ENCODE results near the gene PRTFDC1. TPM values are rescaled to one million over a fixed set of nuclear protein-coding genes. Genes with fewer than 3 reads are reported as not detected.

Gene PRTFDC1
- total and polyA plus RNA-seq, 2 of the 8 experiments (the other 6 are each of a cell fraction or from before 2014, with no cell fraction given), result 5.9 to 6.6 TPM

DNA sequence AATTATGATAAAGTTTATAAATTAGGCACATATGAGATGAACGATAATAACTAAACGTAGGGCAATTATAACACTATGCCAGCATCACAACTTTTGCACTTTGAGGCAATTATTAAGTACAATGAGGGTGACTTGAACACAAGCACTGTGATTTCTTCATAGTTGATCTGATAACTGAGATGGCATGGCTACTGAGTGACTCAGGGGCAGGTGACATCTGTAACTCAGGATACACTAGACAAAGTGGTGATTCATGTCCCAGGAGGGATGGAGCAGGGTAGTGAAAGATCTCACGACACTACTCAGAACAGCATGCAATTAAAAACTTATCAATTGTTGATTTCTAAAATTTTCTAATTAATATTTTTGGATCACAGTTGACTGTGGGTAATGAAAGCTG is 130.4 kb downstream of the PRTFDC1 start:
- H3K18ac ChIP-seq (ENCODE audit: extremely low read depth, low read length), result no peak overlapping the region
- no peaks in the 10 kb centered on the region for H3K23me2 ChIP-seq (ENCODE audit: low read depth, low read length)
- H4K5ac ChIP-seq (ENCODE audit: insufficient read length, low read depth, low read length), result no peak overlapping the region
- H3K4ac ChIP-seq (replicated peaks; ENCODE audit: insufficient read length, low read depth, low read length), result no peak overlapping the region
- no peaks in the 10 kb centered on the region for H3K36me3 ChIP-seq (ENCODE audit: control insufficient read depth in 2 of 4, insufficient read depth in 4 of 4, low read length in 3 of 4)
- H4K20me1 ChIP-seq (replicated peaks in 1 of 2; ENCODE audit: control insufficient read depth in 1 of 2, insufficient read depth in 2 of 2, low read length in 2 of 2), result no peaks in the 10 kb centered on the region
- ChIA-PET CTCF (ENCODE audit: partially characterized antibody) (no interaction called here), POLR2A (ENCODE audit: partially characterized antibody) (no interaction called here)
- no peak for DNase-seq (ENCODE audit: low read depth in 1 of 2, low spot score in 2 of 2)
- no peaks in the 10 kb centered on the region for H3K27me3 ChIP-seq (replicated peaks in 1 of 4; ENCODE audit: control insufficient read depth in 3 of 4, extremely low read depth in 1 of 4, insufficient read depth in 3 of 4, low read length in 3 of 4)
- no peak overlapping the region for H4K8ac ChIP-seq (ENCODE audit: extremely low read depth, insufficient read depth, low read length)
- H3K23ac ChIP-seq (ENCODE audit: insufficient read length), result no peak overlapping the region
- no peak overlapping the region for H2BK5ac ChIP-seq (ENCODE audit: low read depth, low read length)
- no peak overlapping the region for H2BK12ac ChIP-seq (ENCODE audit: low read depth, low read length)
- no peak overlapping the region for H3K56ac ChIP-seq (replicated peaks; ENCODE audit: insufficient read length, low read depth, low read length)
- H3K79me1 ChIP-seq (ENCODE audit: low read depth, low read length), result no peaks in the 10 kb centered on the region
- no peak overlapping the region for H3K9ac ChIP-seq (replicated peaks in 1 of 4; ENCODE audit: extremely low read depth in 1 of 4, low read depth in 3 of 4, low read length in 3 of 4)
- TF ChIP-seq JUND (IDR thresholded peaks at IDR 0.05; ENCODE audit: low read length), result no peak
- TF ChIP-seq BRCA1 (IDR thresholded peaks at IDR 0.05; ENCODE audit: low read depth, low read length), result no peak
- no peak overlapping the region for H3K4me3 ChIP-seq (ENCODE audit: extremely low read depth in 1 of 4, insufficient read depth in 2 of 4, low read depth in 3 of 4, low read length in 4 of 4)
- no peak overlapping the region for H2AFZ ChIP-seq (ENCODE audit: low read length)
- H3K4me1 ChIP-seq (replicated peaks in 1 of 4; ENCODE audit: control insufficient read depth in 3 of 4, insufficient read depth in 4 of 4, low read length in 3 of 4), result no peaks in the 10 kb centered on the region
- FAIRE-seq, result no peak
- no peak overlapping the region for H2BK20ac ChIP-seq (ENCODE audit: low read length)
- H3K79me2 ChIP-seq (ENCODE audit: control insufficient read depth in 1 of 2, insufficient read depth in 2 of 2, low read length in 2 of 2), result no peaks in the 10 kb centered on the region
- WGBS, 2 experiments (ENCODE audit: extremely low coverage in 1 of 2, insufficient coverage in 1 of 2, insufficient read length in 1 of 2, insufficient replicate concordance in 2 of 2, low coverage in 1 of 2, low lambda C conversion rate in 2 of 2, missing lambda C conversion rate in 1 of 2), result 95% methylated on average over 3 of the region's 3 CpGs; no CpG with 5 or more reads in 1 of the 2 experiments
- no peak overlapping the region for H2BK120ac ChIP-seq (replicated peaks; ENCODE audit: low read depth, low read length)
- no peaks in the 10 kb centered on the region for H3K9me3 ChIP-seq (ENCODE audit: insufficient read depth in 2 of 2, low read depth in 1 of 2, low read length in 1 of 2)
- H2BK15ac ChIP-seq (ENCODE audit: low read length), result no peak overlapping the region
- H3K27ac ChIP-seq (ENCODE audit: low read depth, low read length), result no peak overlapping the region
- no peak overlapping the region for H2AK5ac ChIP-seq (ENCODE audit: low read depth, low read length)
- no peak overlapping the region for H4K91ac ChIP-seq (replicated peaks; ENCODE audit: insufficient read length, low read length)
- H3K14ac ChIP-seq (ENCODE audit: insufficient read length), result no peak overlapping the region
- no peak overlapping the region for H3K4me2 ChIP-seq (ENCODE audit: insufficient read depth in 1 of 2, low read depth in 2 of 2, low read length in 2 of 2)

All from H1 (cell line).